Measurements from ENCODE around the gene HJURP.

DNA sequence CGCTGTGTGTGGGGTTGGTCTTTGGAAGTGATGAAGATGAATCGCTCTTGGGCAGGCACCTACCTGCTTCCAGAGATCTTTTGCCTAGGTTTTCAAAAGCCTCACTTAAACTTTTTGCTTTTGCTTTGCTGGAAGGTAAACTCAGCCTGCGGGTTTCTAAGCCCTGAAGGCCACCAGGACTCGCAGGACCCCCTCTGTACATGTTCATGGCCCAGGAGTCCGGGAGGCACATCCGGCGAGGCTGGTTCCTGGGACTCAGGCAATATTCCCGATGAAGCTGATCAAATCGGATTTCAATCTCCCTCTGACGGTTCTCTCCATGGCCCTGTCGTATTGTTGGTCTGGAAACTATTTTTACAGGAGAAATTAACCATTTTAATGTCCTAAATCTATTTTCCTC is 13.2 kb downstream of the HJURP start:
- TF ChIP-seq CTCF (optimal IDR thresholded peaks at IDR 0.05 in 1 of 3, IDR thresholded peaks at IDR 0.05 in 1 of 3, conservative IDR thresholded peaks at IDR 0.05 in 1 of 3; ENCODE audit: extremely low read depth in 1 of 3, insufficient read depth in 2 of 3, low read length in 3 of 3) (no peak), EZH2 (IDR thresholded peaks at IDR 0.05; ENCODE audit: low read length) (no peak)

Data from keratinocyte (primary cell).